Measurements from ENCODE around the gene BRD8. TPM values are rescaled to one million over a fixed set of nuclear protein-coding genes. Genes with fewer than 3 reads are reported as not detected.

The BRD8 gene
- total and polyA plus RNA-seq, 9 of the 15 experiments (the other 6 are each of a cell fraction or from before 2014, with no cell fraction given) = 54.6 to 163 (median 87.0) TPM

DNA sequence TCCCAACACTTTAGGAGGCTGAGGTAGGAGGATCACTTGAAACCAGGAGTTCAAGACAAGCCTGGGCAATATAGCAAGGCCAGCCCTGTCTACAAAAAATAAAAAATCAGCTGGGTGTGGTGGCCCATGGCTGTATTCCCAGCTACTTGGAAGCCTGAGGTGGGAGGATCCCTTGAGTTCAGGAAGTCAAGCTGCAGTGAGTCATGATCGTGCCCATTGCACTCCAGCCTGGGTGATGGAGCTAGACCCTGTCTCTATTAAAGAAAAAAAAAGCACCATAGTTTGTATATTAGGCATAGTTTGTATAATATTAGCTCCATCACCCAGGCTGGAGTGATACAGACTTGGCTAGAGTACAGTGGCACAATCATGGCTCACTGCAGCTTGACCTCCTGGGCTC lies 29.6 kb downstream of the BRD8 start:
- in situ Hi-C loops (cut with MboI) = no loop called here
- no peak for TF ChIP-seq SLC30A9 (CRISPR knock-in tag; IDR thresholded peaks at IDR 0.05)
- TF ChIP-seq E2F8 (IDR thresholded peaks at IDR 0.05; ENCODE audit: low read depth, partially characterized antibody) = no peak
- no peak for TF ChIP-seq FOXP1 (CRISPR knock-in tag; IDR thresholded peaks at IDR 0.05)
- TF ChIP-seq NFATC3 (IDR thresholded peaks at IDR 0.05) = no peak
- TF ChIP-seq, protein P1, sequence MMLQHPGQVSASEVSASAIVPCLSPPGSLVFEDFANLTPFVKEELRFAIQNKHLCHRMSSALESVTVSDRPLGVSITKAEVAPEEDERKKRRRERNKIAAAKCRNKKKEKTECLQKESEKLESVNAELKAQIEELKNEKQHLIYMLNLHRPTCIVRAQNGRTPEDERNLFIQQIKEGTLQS (IDR thresholded peaks at IDR 0.05) = peak; percentile 28; the same call in 1 of the 2 replicates
- TF ChIP-seq, protein P1 (CRISPR knock-in tag; conservative IDR thresholded peaks at IDR 0.05) = no peak
- TF ChIP-seq PPARD (CRISPR knock-in tag; IDR thresholded peaks at IDR 0.05) = no peak
- TF ChIP-seq, protein P2, sequence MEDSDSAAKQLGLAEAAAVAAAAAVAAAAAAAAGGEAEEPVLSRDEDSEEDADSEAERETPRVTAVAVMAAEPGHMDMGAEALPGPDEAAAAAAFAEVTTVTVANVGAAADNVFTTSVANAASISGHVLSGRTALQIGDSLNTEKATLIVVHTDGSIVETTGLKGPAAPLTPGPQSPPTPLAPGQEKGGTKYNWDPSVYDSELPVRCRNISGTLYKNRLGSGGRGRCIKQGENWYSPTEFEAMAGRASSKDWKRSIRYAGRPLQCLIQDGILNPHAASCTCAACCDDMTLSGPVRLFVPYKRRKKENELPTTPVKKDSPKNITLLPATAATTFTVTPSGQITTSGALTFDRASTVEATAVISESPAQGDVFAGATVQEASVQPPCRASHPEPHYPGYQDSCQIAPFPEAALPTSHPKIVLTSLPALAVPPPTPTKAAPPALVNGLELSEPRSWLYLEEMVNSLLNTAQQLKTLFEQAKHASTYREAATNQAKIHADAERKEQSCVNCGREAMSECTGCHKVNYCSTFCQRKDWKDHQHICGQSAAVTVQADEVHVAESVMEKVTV (CRISPR knock-in tag; IDR thresholded peaks at IDR 0.05) = no peak
- TF ChIP-seq MEF2A (IDR thresholded peaks at IDR 0.05; ENCODE audit: control insufficient read depth, low read depth, low read length) = no peak
- peak; percentile 41 for TF ChIP-seq FOSL1 (tag; conservative IDR thresholded peaks at IDR 0.05)
- TF ChIP-seq ARID3A (IDR thresholded peaks at IDR 0.05; ENCODE audit: borderline replicate concordance, low read depth, low read length) = no peak
- TF ChIP-seq, protein P3, sequence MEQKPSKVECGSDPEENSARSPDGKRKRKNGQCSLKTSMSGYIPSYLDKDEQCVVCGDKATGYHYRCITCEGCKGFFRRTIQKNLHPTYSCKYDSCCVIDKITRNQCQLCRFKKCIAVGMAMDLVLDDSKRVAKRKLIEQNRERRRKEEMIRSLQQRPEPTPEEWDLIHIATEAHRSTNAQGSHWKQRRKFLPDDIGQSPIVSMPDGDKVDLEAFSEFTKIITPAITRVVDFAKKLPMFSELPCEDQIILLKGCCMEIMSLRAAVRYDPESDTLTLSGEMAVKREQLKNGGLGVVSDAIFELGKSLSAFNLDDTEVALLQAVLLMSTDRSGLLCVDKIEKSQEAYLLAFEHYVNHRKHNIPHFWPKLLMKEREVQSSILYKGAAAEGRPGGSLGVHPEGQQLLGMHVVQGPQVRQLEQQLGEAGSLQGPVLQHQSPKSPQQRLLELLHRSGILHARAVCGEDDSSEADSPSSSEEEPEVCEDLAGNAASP (IDR thresholded peaks at IDR 0.05) = no peak
- no peak for TF ChIP-seq ZNF23 (CRISPR knock-in tag; IDR thresholded peaks at IDR 0.05)
- no peak for TF ChIP-seq ZNF764 (CRISPR knock-in tag; IDR thresholded peaks at IDR 0.05; ENCODE audit: low read depth)
- no peak for TF ChIP-seq DACH1 (IDR thresholded peaks at IDR 0.05; ENCODE audit: partially characterized antibody)

More for the DNA sequence above, 29.6 kb downstream of the BRD8 start:
- peaks cover 4 to 10% of the 10 kb centered on the region in 2 experiments; a peak in 2 of 5 replicates for H3K27me3 ChIP-seq (ENCODE audit: control insufficient read depth in 2 of 2, insufficient read depth in 2 of 2, low read length in 2 of 2)
- no peaks in the 10 kb centered on the region for H3K79me2 ChIP-seq (ENCODE audit: control insufficient read depth, insufficient read depth, low read length)
- POLR2A ChIA-PET = interaction anchor here (0.6 to 1.6 kb wide), 6 partner anchors 9 to 191 kb away, joined by 3 to 6 read pairs (median 3); partner anchors contain the start of gene NME5
- CTCF ChIA-PET (ENCODE audit: low intra/inter-chr PET ratio) = no interaction called here
- DNase-seq (ENCODE audit: extremely low read depth in 1 of 4, low spot score in 3 of 4) = peak in 1 of 4 experiments; percentile 28
- WGBS (ENCODE audit: insufficient coverage, low coverage, missing lambda C conversion rate) = 0% methylated on average over 1 of the region's 1 CpG
- H3K9ac ChIP-seq (ENCODE audit: insufficient read depth in 1 of 2, low read depth in 2 of 2, low read length in 2 of 2) = no peak overlapping the region
- intact Hi-C loops (cut with micrococcal nuclease) = no loop called here
- no peaks in the 10 kb centered on the region for H3K4me1 ChIP-seq (replicated peaks in 1 of 2; ENCODE audit: control insufficient read depth in 2 of 2, insufficient read depth in 2 of 2, low read length in 2 of 2)
- H3K27ac ChIP-seq (ENCODE audit: extremely low read depth, low read depth, low read length) = no peak overlapping the region
- no peak for FAIRE-seq
- BruUV-seq (replicated peaks) = no TSS peak
- no peak overlapping the region for H3K4me2 ChIP-seq (ENCODE audit: insufficient read depth, low read length)
- no peak overlapping the region for H2AFZ ChIP-seq (ENCODE audit: low read depth, low read length)
- ATAC-seq = peak; percentile 33; the same call in 2 of the 3 replicates
- H3K9me3 ChIP-seq (replicated peaks; ENCODE audit: control insufficient read depth, insufficient read depth, low read depth, low read length) = no peaks in the 10 kb centered on the region
- no peaks in the 10 kb centered on the region for H3K36me3 ChIP-seq (ENCODE audit: control insufficient read depth, insufficient read depth, low read length)
- H3K4me3 ChIP-seq = no peak overlapping the region
- no peaks in the 10 kb centered on the region for H3K9me1 ChIP-seq (ENCODE audit: control insufficient read depth, insufficient read depth, low read length)
- no peaks in the 10 kb centered on the region for H4K20me1 ChIP-seq (replicated peaks; ENCODE audit: control insufficient read depth, insufficient read depth, low read length)

Measured in K562 (cell line).